ENCODE measurements around the gene SRGAP1. TPM values are rescaled to one million over a fixed set of nuclear protein-coding genes. Genes with fewer than 3 reads are reported as not detected.

SRGAP1 gene
- total and polyA plus RNA-seq, 2 of the 4 experiments (the other 2 are of a cell fraction), result 10.0 to 10.2 TPM

- H3K79me1 ChIP-seq (ENCODE audit: low read depth in 1 of 2, low read length in 2 of 2), result peaks cover 26 to 37% of the 10 kb centered on the region in 2 experiments
- no peak overlapping the region for H3K56ac ChIP-seq (ENCODE audit: extremely low read depth, insufficient read depth, low read length)
- no peak overlapping the region for H2BK20ac ChIP-seq (ENCODE audit: low read depth, low read length)
- H4K91ac ChIP-seq (ENCODE audit: insufficient read depth, low read depth, low read length), result no peak overlapping the region
- intact Hi-C loops (cut with micrococcal nuclease) (no loop called here), in situ Hi-C loops (cut with MboI; ENCODE audit: low sequenced_read_pairs) (no loop called here), dilution Hi-C loops (cut with HindIII; ENCODE audit: low sequenced_read_pairs, unreplicated experiment) (no loop called here)
- no peak overlapping the region for H3K27ac ChIP-seq (ENCODE audit: insufficient read depth, low read length)
- ChIA-PET POLR2A (ENCODE audit: unreplicated experiment) (no interaction called here), CTCF (no interaction called here)
- H4K20me1 ChIP-seq (ENCODE audit: insufficient read depth, low read length), result no peaks in the 10 kb centered on the region
- DNase-seq (no peak), ATAC-seq (ENCODE audit: low read depth) (no peak)
- H2BK5ac ChIP-seq (ENCODE audit: low read depth, low read length, poor library complexity, severe bottlenecking), result no peak overlapping the region
- H3K9ac ChIP-seq (ENCODE audit: low read depth, low read length), result no peak overlapping the region
- BruUV-seq (replicated peaks), result no TSS peak
- no peak for TF ChIP-seq MXI1 (IDR thresholded peaks at IDR 0.05; ENCODE audit: borderline replicate concordance, low read depth, low read length)
- TF ChIP-seq ELK1 (IDR thresholded peaks at IDR 0.05; ENCODE audit: borderline replicate concordance, low read depth, low read length), result no peak
- TF ChIP-seq SMC3 (IDR thresholded peaks at IDR 0.05; ENCODE audit: low read depth, low read length), result no peak
- no peak for TF ChIP-seq RFX5 (IDR thresholded peaks at IDR 0.05; ENCODE audit: low read depth, low read length)
- no peak for TF ChIP-seq CEBPB (IDR thresholded peaks at IDR 0.05; ENCODE audit: low read depth, low read length)
- TF ChIP-seq MAZ (IDR thresholded peaks at IDR 0.05; ENCODE audit: borderline replicate concordance, low read depth, low read length), result no peak
- no peak overlapping the region for H4K5ac ChIP-seq (ENCODE audit: low read depth, low read length)
- H3K36me3 ChIP-seq (ENCODE audit: control insufficient read depth, insufficient read depth, low read length), result peaks cover 36% of the 10 kb centered on the region
- no peak overlapping the region for H2AK9ac ChIP-seq (replicated peaks; ENCODE audit: low read depth, low read length, poor library complexity)
- no peak overlapping the region for H2AFZ ChIP-seq (replicated peaks; ENCODE audit: low read length, poor library complexity)
- no CpG with 5 or more reads among the region's 1 CpG for WGBS, 2 experiments (ENCODE audit: extremely low coverage in 2 of 2, insufficient read length in 1 of 2)
- no peak overlapping the region for H2BK15ac ChIP-seq (ENCODE audit: low read depth, low read length)
- no peak overlapping the region for H3K4me3 ChIP-seq (ENCODE audit: insufficient read depth, low read depth, low read length)
- no peak overlapping the region for H3K4me2 ChIP-seq (ENCODE audit: low read depth, low read length)
- H3K18ac ChIP-seq (ENCODE audit: low read depth, low read length), result no peak overlapping the region
- no peak overlapping the region for H2BK120ac ChIP-seq (ENCODE audit: low read depth, low read length)
- H2AK5ac ChIP-seq (ENCODE audit: low read depth, low read length), result no peak overlapping the region
- H3K4me1 ChIP-seq (ENCODE audit: control insufficient read depth, insufficient read depth, low read length), result no peaks in the 10 kb centered on the region
- H3K4ac ChIP-seq (ENCODE audit: low read depth, low read length), result no peak overlapping the region
- H4K8ac ChIP-seq (ENCODE audit: low read depth in 2 of 2, low read length in 2 of 2), result no peak overlapping the region
- peaks cover under 1% of the 10 kb centered on the region for H3K9me3 ChIP-seq (ENCODE audit: control insufficient read depth, insufficient read depth, low read length)
- H3K27me3 ChIP-seq (ENCODE audit: control insufficient read depth, insufficient read depth, low read length), result no peaks in the 10 kb centered on the region
- peaks cover 8% of the 10 kb centered on the region for H3K9me1 ChIP-seq (ENCODE audit: insufficient read depth, low read length)
- no peak overlapping the region for H3K23ac ChIP-seq (ENCODE audit: low read depth, low read length)
- no peak overlapping the region for H3K14ac ChIP-seq (replicated peaks; ENCODE audit: low read depth, low read length)
Observed at GRCh38 chr12:64139021-64139420, 294.5 kb downstream of the SRGAP1 start.
